ENCODE data around the gene DNAJC5G.

Gene DNAJC5G

GRCh38 chr2:27275211-27276150 lies at the start of gene DNAJC5G:
Gene DNAJC5G (plus strand): TSS chr2:27275433. CDS start chr2:27276729, 1,296 bp downstream.
- no peak for DNase-seq

GRCh38 chr2:27225526-27225925 lies 49.7 kb upstream of the DNAJC5G start:
- DNase-seq: no peak

- no peak for DNase-seq
Observed at GRCh38 chr2:27227501-27227900, 47.7 kb upstream of the DNAJC5G start.

- DNase-seq: no peak
Observed at GRCh38 chr2:27231921-27232320, 43.3 kb upstream of the DNAJC5G start.

- DNase-seq: no peak
Observed at GRCh38 chr2:27233341-27233740, 41.9 kb upstream of the DNAJC5G start.

- no peak for DNase-seq
Observed at GRCh38 chr2:27236136-27236535, 39.1 kb upstream of the DNAJC5G start.

- no peak for DNase-seq
Observed at GRCh38 chr2:27236626-27237025, 38.6 kb upstream of the DNAJC5G start.

- no peak for DNase-seq
Observed at GRCh38 chr2:27237341-27237945, 37.8 kb upstream of the DNAJC5G start.

- no peak for DNase-seq
Observed at GRCh38 chr2:27238976-27239375, 36.3 kb upstream of the DNAJC5G start.

- no peak for DNase-seq
Observed at GRCh38 chr2:27240406-27240805, 34.8 kb upstream of the DNAJC5G start.

- no peak for DNase-seq
Observed at GRCh38 chr2:27241761-27242613, 33.2 kb upstream of the DNAJC5G start.

- DNase-seq: no peak
Observed at GRCh38 chr2:27242614-27242951, 32.6 kb upstream of the DNAJC5G start.

GRCh38 chr2:27243391-27244130 lies 31.7 kb upstream of the DNAJC5G start:
- no peak for DNase-seq

- DNase-seq: no peak
Observed at GRCh38 chr2:27245116-27245515, 30.1 kb upstream of the DNAJC5G start.

- DNase-seq: no peak
Observed at GRCh38 chr2:27245626-27246025, 29.6 kb upstream of the DNAJC5G start.

- DNase-seq: no peak
Observed at GRCh38 chr2:27247893-27248292, 27.3 kb upstream of the DNAJC5G start.

GRCh38 chr2:27249159-27249890 lies 25.9 kb upstream of the DNAJC5G start:
- DNase-seq: no peak

GRCh38 chr2:27249891-27250651 lies 25.2 kb upstream of the DNAJC5G start:
- peak in 12 of 58 donors; percentile 3 to 32 (median 9) for DNase-seq

- no peak for DNase-seq
Observed at GRCh38 chr2:27250652-27251379, 24.4 kb upstream of the DNAJC5G start.

All from anterior cingulate cortex (tissue), 58 donors.